Loucy (cell line): ENCODE results near the gene STXBP6.

Experiments used
- EZH2phosphoT487 ChIP-seq: fragments of 200-600 bp; IDR thresholded peaks from 2 replicates; pipeline ENCODE4 v1.6.1; 2018; ENCODE audit warnings: antibody characterized with exemption, mild to moderate bottlenecking, moderate library complexity, borderline replicate concordance
- TF ChIP-seq, protein P1 (sequence below): fragments of 200-600 bp; sonication (generic); conservative IDR thresholded peaks from 2 replicates; pipeline ENCODE4 v1.5.1; 2014; ENCODE audit warnings: mild to moderate bottlenecking, antibody characterized with exemption, low read length

DNA sequence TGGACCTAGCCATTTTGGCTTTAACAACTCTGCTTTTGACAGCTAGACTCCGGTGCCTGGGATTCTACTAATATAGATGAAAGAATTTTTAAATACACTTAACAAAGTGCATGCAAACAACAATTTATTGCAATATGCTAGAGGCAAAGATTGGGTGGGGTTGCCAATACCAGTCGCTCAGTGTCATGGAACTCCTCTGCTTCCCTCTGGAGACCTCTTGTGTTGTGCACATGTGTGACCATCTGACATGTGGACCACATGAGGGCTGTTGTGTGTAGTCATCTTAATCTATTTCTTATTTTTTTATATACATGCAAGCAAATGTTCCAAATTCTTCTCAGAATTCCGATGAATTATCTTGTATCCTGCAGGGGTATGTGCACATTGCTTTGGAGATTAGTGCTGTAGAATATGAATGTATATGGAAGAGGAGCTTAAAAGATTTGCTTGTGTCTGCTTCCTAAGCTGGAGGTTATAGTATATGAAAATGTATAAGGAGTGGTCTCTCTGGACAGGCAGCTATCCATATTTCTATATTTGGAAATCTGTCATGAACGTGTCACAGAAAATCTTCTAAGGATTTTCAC lies 24.2 kb upstream of the STXBP6 start:
- TF ChIP-seq, protein P1, sequence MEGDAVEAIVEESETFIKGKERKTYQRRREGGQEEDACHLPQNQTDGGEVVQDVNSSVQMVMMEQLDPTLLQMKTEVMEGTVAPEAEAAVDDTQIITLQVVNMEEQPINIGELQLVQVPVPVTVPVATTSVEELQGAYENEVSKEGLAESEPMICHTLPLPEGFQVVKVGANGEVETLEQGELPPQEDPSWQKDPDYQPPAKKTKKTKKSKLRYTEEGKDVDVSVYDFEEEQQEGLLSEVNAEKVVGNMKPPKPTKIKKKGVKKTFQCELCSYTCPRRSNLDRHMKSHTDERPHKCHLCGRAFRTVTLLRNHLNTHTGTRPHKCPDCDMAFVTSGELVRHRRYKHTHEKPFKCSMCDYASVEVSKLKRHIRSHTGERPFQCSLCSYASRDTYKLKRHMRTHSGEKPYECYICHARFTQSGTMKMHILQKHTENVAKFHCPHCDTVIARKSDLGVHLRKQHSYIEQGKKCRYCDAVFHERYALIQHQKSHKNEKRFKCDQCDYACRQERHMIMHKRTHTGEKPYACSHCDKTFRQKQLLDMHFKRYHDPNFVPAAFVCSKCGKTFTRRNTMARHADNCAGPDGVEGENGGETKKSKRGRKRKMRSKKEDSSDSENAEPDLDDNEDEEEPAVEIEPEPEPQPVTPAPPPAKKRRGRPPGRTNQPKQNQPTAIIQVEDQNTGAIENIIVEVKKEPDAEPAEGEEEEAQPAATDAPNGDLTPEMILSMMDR, result no peak
- TF ChIP-seq EZH2phosphoT487, result no peak
